Tibial nerve (tissue), 4 donors: Measurements from ENCODE around the gene TMEM269. TPM values are rescaled to one million over a fixed set of nuclear protein-coding genes. Genes with fewer than 3 reads are reported as not detected.

Source experiments
- DNase-seq, 2 donors: peaks; one replicate each; pipeline ENCODE4 v3.0.0-alpha.2; 2019; ENCODE audit warnings: low spot score in 2 of 2
- H3K27ac ChIP-seq, 4 donors: fragments of 200-600 bp; sonication (generic) in 3 of 4; one replicate each; pipeline ENCODE4 v1.5.1; 2017 to 2019; ENCODE audit warnings: mild to moderate bottlenecking in 1 of 4
- H3K27me3 ChIP-seq, 2 donors: fragments of 200-600 bp; sonication (generic) in 1 of 2; one replicate each; pipeline versions ENCODE4 v1.5.1 to v1.6.0; 2017 to 2019
- H3K36me3 ChIP-seq, 3 donors: fragments of 200-600 bp; sonication (generic); one replicate each; pipeline ENCODE4 v1.5.1; 2018 to 2019
- H3K4me1 ChIP-seq, 4 donors: fragments of 200-600 bp; sonication (generic) in 3 of 4; one replicate each; pipeline ENCODE4 v1.5.1; 2017 to 2019
- H3K4me3 ChIP-seq, 4 donors: fragments of 200-600 bp; sonication (generic) in 3 of 4; one replicate each; pipeline ENCODE4 v1.5.1; 2017 to 2019; ENCODE audit warnings: mild to moderate bottlenecking in 1 of 4, moderate library complexity in 1 of 4
- H3K9me3 ChIP-seq, 4 donors: fragments of 200-600 bp; sonication (generic) in 3 of 4; one replicate each; pipeline ENCODE4 v1.5.1; 2017 to 2019
- EP300 ChIP-seq, 2 donors: sonication (generic); formaldehyde crosslinking; IDR thresholded peaks; one replicate each; pipeline ENCODE4 v1.6.1; 2017; ENCODE audit warnings: antibody characterized with exemption in 2 of 2, mild to moderate bottlenecking in 1 of 2
- POLR2A ChIP-seq, 2 donors: fragments of 450-650 bp; IDR thresholded peaks; one replicate each; pipeline ENCODE4 v1.6.1; 2017; ENCODE audit warnings: antibody characterized with exemption in 2 of 2, mild to moderate bottlenecking in 2 of 2, moderate library complexity in 2 of 2
- WGBS, 2 donors: methylation state at CpG; one replicate each; pipeline ENCODE4 v1.1.5; 2018; 5-methylcytosine and 5-hydroxymethylcytosine counted together
- total RNA-seq, 4 donors: library from RNA; depleted of rRNA; stranded (reverse); fragments of >200 nt; gene quantifications; one replicate each; pipeline ENCODE4 v1.1.0, GENCODE V29; 2016
- TF ChIP-seq, protein P1 (sequence below), 5 experiments: fragments of 200-600 bp in 3 of 5; fragments of 450-650 bp in 2 of 5; sonication (generic) in 3 of 5; IDR thresholded peaks; one replicate each; pipeline ENCODE4 v1.5.1; 2016 to 2019; ENCODE audit warnings: antibody characterized with exemption in 5 of 5, mild to moderate bottlenecking in 3 of 5, moderate library complexity in 2 of 5

The TMEM269 gene
- total RNA-seq, 4 donors from 2014 or later, result 0.21 to 0.30 (median 0.22) TPM; not detected in 1

DNA sequence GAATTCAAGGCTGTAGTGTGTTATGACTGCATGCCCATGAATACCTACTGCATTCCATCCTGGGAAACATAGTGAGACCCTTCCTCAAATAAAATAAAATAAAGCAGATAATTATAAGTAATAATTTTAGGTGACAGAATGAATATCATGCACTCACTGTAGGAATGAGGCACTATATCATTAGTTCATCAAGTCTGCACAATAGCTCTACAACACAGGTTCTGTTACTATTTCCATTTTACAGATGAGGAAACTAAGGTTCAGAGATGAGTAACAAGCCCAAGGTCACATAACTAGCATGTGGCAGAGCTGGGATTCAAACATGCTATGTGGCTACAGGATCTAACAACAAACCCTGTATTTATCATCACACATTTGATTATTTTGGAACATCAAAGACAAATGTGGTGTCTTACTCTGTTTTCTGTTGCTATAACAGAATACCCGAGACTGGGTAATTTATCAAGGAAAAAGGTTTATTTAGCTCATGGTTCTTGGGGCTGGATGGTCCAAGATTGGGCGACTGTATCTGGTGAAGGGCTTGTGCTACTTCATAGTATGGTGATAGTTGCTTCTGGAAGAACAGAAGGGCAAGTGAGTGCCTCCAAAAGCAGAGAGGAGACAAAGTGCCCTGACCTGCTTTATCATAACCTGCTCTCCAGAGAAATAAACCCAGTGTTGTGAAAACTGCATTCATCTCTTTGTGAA is 56.8 kb downstream of the TMEM269 start:
- H3K4me1 ChIP-seq, result peaks cover 0 to 25% (median 2%) of the 10 kb centered on the region in 4 donors
- no peaks in the 10 kb centered on the region for H3K27me3 ChIP-seq
- no peak for DNase-seq
- no peak overlapping the region for H3K27ac ChIP-seq
- no peaks in the 10 kb centered on the region for H3K9me3 ChIP-seq
- TF ChIP-seq POLR2A (IDR thresholded peaks at IDR 0.05) (no peak), EP300 (IDR thresholded peaks at IDR 0.05) (no peak)
- 93 to 98% methylated on average over 2 of the region's 2 CpGs for WGBS, 2 donors
- no peak overlapping the region for H3K4me3 ChIP-seq
- H3K36me3 ChIP-seq, result peaks cover 0 to 52% (median 0%) of the 10 kb centered on the region in 3 donors

DNA sequence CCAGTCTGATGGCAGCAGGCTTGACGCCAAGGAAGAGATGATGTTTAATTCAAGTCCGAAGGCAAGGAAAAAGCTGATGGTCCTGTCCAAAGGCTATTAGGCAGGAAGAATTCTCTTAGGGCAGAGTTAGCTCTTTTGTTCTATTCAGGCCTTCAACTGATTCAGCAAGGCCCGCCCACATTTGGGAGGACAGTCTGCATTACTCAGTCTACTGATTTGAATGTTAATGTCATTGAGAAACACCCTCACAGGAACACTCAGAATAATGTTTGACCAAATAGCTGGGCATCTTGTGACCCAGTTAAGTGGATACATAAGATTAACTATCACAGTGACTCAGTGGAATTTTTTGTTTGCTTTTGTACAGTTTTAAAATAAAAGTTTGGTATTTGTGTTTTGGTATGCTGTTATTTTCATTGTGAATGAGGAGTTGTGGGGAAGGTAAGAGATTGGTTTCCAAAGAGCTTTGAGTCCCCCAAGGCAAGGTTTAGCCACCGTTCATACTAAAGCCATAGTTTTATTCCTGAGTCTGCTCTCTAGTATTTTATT is 59.9 kb downstream of the TMEM269 start:
- no peak for DNase-seq
- Histone ChIP-seq H3K27ac (peak overlapping the region in 2 of 4 donors; percentile 6 to 65), H3K4me1 (peaks cover 0 to 49% (median 10%) of the 10 kb centered on the region in 4 donors), H3K36me3 (peaks cover 0 to 39% (median 0%) of the 10 kb centered on the region in 3 donors), H3K27me3 (no peaks in the 10 kb centered on the region), H3K9me3 (no peaks in the 10 kb centered on the region), H3K4me3 (no peak overlapping the region)
- WGBS, 2 donors, result 62 to 73% methylated on average over 4 of the region's 4 CpGs
- TF ChIP-seq, protein P1, sequence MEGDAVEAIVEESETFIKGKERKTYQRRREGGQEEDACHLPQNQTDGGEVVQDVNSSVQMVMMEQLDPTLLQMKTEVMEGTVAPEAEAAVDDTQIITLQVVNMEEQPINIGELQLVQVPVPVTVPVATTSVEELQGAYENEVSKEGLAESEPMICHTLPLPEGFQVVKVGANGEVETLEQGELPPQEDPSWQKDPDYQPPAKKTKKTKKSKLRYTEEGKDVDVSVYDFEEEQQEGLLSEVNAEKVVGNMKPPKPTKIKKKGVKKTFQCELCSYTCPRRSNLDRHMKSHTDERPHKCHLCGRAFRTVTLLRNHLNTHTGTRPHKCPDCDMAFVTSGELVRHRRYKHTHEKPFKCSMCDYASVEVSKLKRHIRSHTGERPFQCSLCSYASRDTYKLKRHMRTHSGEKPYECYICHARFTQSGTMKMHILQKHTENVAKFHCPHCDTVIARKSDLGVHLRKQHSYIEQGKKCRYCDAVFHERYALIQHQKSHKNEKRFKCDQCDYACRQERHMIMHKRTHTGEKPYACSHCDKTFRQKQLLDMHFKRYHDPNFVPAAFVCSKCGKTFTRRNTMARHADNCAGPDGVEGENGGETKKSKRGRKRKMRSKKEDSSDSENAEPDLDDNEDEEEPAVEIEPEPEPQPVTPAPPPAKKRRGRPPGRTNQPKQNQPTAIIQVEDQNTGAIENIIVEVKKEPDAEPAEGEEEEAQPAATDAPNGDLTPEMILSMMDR (IDR thresholded peaks at IDR 0.05), result no peak
- no peak for TF ChIP-seq EP300 (IDR thresholded peaks at IDR 0.05)
- TF ChIP-seq POLR2A (IDR thresholded peaks at IDR 0.05), result no peak

DNA sequence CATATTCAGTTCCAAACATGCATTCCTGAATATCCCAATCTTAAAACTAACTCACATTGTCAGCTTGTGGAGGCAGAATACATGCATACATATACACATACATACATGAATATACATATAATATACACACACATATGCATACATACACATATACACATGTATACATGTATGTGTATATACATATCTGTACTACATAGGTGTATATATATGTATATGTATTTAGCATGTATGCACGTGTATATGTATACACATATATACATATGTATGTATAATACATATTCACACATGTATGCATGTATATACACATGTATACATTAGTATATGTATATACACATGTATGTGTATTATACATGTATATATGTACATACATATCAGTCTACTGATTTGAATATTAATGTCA is 60.4 kb downstream of the TMEM269 start:
- DNase-seq, result no peak
- Histone ChIP-seq H3K4me3 (no peak overlapping the region), H3K4me1 (peaks cover 0 to 53% (median 10%) of the 10 kb centered on the region in 4 donors), H3K9me3 (no peaks in the 10 kb centered on the region), H3K27me3 (no peaks in the 10 kb centered on the region), H3K36me3 (peaks cover 0 to 39% (median 0%) of the 10 kb centered on the region in 3 donors), H3K27ac (peak overlapping the region in 1 of 4 donors; percentile 65)
- 67 to 81% methylated on average over 1 of the region's 1 CpG for WGBS, 2 donors
- TF ChIP-seq, protein P1 (IDR thresholded peaks at IDR 0.05), result no peak
- TF ChIP-seq EP300 (IDR thresholded peaks at IDR 0.05), result no peak
- no peak for TF ChIP-seq POLR2A (IDR thresholded peaks at IDR 0.05)

DNA sequence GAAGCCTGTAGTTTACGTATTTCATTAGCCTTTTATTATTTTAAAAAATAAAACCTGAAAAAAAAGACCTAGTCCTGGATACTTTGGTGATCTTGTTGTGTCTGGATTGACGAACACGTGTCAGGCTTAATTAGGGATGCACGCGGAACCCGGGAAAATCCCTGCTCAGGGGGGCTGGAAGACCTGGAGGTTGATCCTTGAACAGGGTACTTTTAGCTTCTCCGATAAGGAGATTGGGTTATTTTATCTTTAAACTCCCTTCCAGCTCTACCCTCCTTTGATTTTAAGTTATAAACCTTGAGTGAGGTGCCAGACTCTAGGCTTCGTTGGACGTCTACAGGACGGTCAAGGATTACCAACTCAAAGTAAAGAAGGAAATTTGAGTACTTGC is 61.1 kb downstream of the TMEM269 start:
- H3K4me3 ChIP-seq, result peak overlapping the region; percentile 45 to 97 (median 80)
- no peak for TF ChIP-seq POLR2A (IDR thresholded peaks at IDR 0.05)
- DNase-seq, result no peak
- peaks cover 0 to 46% (median 0%) of the 10 kb centered on the region in 3 donors for H3K36me3 ChIP-seq
- peak overlapping the region in 2 of 4 donors; percentile 45 to 95 for H3K27ac ChIP-seq
- H3K9me3 ChIP-seq, result no peaks in the 10 kb centered on the region
- WGBS, 2 donors, result 10 to 11% methylated on average over 10 of the region's 10 CpGs
- H3K27me3 ChIP-seq, result no peaks in the 10 kb centered on the region
- H3K4me1 ChIP-seq, result peaks cover 0 to 53% (median 10%) of the 10 kb centered on the region in 4 donors

DNA sequence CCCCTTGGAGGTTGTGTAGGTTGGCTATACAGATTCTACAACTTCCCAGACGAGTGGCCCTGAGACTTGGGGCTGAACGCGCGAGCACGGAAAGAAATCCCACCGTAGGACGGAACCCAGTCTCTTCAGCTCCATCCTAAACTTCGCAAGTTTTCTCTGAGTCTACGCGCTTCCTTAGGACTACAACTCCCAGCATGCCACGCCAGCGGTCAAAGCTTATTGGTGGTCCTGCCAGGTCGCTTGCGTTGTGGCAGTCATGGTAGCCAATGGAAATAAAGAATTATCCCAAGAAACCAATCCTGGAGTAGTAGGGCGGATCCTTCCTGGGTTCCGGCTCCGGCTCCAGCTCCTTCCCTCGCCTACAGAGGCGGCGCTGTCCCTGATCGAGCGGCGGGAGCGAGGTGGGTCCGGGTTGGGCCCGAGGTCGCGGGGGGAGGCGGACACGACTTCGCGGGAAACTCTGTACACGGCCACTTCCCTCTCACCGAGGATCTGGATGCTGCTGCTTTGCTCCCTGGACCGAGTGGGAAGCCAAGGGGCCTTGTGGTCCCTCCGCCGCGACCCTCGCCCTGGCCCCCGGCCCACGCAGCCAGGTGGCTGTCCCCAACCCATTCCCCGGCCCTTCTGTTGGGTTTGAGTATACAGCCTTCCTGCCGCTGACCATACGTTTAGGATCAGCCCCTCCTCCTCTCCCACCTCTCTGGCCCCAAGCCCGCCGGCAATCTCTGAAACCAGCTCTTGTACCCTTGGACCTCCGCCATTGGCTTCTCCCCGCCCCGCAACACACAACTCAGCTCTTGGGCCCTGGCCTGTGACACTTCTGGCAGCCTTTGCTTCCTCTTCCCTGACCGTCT is 61.7 kb downstream of the TMEM269 start, which contains the start of gene ZNF691:
Gene ZNF691 (plus strand): TSS at position 357 of the 854 bp plus-strand sequence. CDS start 3,046 bp downstream, outside the sequence.
- peak; percentile 91 to 94 for DNase-seq
- Histone ChIP-seq H3K27me3 (no peaks in the 10 kb centered on the region), H3K9me3 (peaks cover 0 to 6% (median 0%) of the 10 kb centered on the region in 4 donors), H3K36me3 (peaks cover 0 to 48% (median 4%) of the 10 kb centered on the region in 3 donors), H3K27ac (peak within 1 kb of the TSS; percentile 76 to 95 (median 88)), H3K4me1 (peaks cover 0 to 53% (median 10%) of the 10 kb centered on the region in 4 donors), H3K4me3 (peak within 1 kb of the TSS; percentile 80 to 97 (median 89))
- WGBS, 2 donors, result 0 to 2% methylated on average over 44 to 50 of the region's 50 CpGs
- TF ChIP-seq, protein P1 (IDR thresholded peaks at IDR 0.05), result peak in 4 of 5 experiments; percentile 34 to 71 (median 50)
- peak; percentile 56 to 90 for TF ChIP-seq EP300 (IDR thresholded peaks at IDR 0.05)
- TF ChIP-seq POLR2A (IDR thresholded peaks at IDR 0.05), result peak; percentile 8 to 65
